Hematopoietic multipotent progenitor cell treated with erythropoietin and hydrocortisone succinate and interleukin-3 and kit ligand, for 8 days (in vitro differentiated cells): ENCODE results near the gene SRP72.

Source experiments
- DNase-seq: peaks from one replicate; pipeline ENCODE4 v3.0.0-alpha.2; 2015

Gene SRP72

DNA sequence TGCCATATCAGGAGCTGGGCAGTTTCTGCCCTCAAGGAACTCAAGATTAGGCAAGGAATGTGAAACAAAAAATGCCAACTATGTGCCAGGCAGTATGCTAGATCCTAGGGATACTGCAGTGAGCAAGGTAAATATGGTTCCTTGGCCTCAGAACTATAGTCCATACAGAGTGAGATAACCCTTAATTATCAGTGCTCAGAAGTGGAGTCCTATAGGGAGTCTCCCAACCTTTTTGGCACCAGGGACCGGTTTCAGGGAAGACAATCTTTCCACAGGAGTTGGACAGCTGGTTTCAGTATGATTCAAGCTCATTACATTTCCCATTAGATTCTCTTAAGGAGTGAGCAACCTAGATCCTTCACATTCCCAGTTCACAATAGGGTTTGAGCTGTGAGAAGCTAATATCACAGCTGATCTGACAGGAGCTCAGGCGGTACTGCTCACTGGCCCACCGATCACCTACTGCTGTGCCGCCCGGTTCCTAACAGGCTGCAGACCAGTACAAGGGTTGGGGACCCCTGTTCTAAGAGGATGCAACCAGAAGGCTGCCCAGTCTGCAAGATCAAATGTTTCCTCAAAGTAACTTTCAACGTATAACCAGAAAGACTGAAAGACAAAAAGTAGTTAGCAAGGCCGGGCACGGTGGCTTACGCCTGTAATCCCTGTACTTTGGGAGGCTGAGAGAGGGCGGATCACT lies 1.7 kb upstream of the SRP72 start:
- DNase-seq, result no peak

DNA sequence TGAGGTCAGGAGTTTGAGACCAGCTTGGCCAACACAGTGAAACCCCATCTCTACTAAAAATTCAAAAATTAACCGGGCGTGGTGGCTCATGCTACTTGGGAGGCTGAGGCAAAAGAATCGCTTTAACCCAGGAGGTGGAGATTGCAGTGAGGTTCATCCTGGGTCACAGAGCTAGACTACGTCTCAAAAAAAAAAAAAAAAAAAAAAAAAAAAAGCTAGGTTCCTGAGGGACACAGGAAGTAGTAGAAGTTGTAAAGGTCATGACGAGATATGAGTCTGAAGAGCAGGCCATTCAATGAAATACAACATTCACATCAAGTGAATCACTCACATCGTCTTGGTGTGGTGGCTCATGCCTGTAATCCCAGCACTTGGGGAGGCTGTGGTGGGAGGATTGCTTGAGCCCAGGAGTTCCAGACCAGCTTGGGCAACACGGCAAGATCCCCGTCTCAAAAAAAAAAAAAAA lies 1.1 kb upstream of the SRP72 start:
- DNase-seq, result peak; percentile 68

DNA sequence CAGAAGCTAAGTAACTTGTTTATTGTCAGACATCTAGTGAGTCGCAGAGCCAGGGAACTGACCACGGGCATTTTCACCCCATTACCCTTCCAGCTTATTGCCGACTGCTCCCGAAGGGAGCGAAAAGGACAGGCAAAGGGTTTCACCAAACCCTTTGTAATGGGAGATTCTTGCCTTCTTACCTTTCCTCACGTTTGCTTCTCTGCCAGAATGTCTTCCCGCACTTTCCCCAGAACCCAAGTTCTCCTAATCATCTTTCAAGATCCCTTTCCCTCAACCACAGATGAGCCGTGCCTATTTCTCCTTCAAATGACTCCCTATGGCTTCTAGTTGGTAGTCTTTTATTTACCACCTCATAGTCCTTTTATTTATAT lies 520 bp upstream of the SRP72 start:
- no peak for DNase-seq

DNA sequence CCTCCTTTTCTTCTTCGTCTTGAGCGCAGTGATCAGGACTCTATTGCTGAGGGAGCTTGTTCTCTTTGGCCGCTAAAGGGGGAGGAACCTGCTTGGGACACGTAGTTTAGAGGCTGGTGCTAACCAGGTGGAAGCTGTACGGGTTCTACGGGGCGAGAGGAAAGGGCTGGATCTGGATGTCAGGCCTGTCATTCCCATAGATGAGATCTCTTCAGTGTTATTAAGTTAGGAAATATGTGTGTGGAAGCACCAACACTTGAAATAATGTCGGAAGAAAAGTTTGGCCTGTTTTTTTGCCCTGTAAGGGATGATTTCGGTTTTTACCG lies 643 bp downstream of the SRP72 start:
- peak; percentile 62 for DNase-seq

DNA sequence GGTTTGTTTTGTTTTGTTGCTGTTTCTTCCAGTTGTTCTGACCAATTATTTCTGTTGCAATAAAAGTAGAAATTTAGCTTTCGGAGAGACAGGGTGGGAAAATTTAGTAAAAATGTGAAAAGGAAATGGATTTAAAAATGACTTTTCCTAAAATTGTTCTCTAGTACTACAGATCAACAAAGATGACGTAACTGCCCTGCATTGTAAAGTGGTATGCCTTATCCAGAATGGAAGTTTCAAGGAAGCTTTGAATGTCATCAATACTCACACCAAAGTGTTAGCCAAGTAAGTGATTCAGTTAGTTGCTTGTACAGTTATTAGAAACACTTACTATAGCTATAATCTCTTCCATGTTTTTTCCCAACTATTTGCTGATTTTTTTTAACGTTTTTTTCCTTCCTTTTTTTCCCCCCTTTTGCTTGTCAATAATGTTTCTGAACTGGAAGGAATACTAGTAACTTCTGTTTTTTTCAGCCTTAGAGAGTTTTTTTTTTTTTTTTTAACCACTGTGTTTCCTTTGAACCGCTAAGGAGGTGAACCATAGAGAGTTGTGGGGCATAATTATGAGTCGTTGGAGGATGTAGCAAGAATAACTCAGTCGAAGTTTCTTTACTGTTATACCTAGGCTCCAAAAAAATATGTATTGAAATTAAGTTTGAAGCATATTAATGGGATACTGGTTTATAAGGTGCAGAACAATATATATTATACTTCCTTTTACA lies 2.2 kb downstream of the SRP72 start:
- DNase-seq, result no peak

DNA sequence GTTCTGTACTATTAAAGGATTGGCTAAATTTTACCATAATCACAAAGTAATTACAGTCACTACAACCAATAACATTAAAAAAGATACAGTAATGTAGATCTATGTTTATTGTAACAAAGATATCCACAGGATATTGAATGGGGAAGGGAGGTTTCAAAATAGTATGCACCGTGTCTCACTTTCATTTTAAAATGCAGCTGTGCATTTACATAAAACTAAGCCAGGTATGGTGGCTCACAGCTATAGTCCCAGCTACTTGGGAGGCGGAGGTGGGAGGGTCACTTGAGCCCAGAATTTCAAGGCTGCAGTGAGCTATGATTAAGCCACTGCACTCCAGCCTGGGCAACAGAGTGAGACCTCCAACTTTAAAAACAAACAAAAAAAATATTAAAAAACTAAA lies 8.5 kb downstream of the SRP72 start:
- no peak for DNase-seq

DNA sequence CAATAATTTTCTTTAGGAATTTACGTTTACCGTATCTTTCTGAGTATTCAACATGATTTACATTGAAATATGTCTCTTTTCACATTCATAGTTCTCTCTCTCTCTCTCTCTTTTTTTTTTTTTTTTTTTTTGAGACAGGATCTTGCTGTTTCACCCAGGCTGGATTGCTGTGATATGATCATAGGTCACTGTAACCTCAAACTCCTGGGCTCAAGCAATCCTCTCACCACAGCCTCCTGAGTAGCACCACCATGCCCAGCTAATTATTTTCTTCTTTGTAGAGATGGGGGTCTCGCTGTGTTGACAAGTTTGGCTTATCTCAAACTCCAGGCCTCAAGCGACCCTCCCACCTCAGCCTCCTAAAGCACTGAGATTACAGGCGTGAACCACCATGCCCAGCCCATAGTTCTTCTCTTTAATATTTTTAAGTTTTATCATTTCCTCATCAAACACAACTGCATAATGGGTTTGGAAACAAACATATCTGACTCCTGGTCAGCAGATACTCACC lies 9.8 kb downstream of the SRP72 start:
- peak; percentile 57 for DNase-seq

DNA sequence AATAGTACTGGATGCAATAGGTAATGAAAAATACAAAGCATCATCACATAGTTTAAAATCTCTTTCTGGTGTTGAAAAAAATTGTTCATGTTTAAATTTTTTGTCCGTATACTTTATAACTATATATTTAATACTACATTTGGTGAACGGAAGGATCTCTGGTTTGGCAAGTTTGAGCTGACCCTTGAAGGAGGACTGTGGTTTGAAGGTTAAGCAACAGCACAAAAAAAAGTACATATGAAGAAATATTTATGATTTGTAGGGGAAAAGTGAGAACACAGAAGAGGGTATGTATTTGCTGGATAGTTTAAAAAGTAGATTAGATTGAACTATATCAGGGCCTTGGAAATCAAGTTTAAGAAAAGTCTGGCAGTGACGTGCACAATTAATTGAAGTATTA lies 13.3 kb downstream of the SRP72 start:
- DNase-seq, result no peak

DNA sequence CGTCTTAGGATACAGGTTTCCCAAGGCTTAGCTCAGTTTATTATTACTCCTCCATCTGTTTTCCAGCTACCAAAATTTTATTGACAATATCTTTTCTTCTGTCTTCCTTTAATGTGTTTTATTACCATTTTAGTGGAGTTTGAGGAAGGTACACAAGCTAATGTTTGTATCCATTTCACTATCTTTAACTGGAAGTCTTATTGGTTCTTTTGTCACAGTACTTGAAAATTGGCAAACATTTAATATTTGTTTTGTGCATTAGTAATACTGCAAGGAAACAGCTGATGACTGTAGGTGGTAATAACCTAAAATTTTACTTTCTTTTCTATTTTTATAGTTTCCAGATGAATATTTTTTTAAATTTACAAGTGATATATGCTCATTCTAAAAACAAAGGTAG lies 28.8 kb downstream of the SRP72 start:
- DNase-seq, result no peak

DNA sequence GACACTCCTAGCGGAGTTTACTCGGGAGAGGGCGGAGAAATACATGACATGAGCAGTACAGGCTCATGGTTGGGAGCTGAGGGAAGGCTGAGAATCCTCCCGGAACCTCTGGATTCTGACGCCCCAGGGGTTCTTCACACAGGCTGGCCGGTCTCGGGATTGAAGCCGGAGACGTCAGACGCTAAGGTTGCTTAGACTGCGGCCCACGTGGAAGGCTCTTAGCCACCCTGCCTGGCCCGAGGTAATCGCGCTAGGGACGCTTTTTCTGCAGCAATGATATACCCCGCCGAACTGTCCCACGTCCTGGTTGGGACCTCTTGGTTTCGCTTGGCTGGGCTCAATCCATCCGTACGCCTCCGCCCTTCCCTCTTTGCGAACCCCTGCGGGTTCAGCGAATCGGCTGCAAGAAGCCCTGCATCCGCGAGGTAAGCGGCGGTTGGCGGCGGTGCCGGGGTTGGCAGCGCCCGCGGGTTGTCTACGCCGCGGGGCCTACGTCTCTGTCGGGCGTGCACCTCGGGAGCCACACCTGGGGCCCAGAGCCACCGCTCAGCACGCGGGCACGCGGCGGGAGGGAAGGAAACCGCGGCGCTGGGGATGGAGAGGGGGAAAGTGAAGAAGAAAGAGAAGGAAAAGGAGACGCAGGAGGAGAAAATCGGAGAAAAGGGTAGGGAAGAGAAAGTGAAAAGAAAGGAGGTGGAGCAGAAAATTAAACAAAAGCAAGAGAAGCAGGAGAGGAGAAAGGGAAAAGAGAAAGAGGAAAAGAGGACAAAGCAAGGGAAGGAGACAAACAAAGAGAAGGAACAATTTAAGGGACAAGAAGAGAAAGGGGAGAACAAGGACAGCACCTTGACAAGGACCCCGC lies 38.1 kb downstream of the SRP72 start, which contains the start of gene ARL9:
ARL9 (plus strand) TSS at position 523 of the 862 bp plus-strand sequence; CDS start at position 595, 72 bp downstream.
- DNase-seq, result peak; percentile 66

DNA sequence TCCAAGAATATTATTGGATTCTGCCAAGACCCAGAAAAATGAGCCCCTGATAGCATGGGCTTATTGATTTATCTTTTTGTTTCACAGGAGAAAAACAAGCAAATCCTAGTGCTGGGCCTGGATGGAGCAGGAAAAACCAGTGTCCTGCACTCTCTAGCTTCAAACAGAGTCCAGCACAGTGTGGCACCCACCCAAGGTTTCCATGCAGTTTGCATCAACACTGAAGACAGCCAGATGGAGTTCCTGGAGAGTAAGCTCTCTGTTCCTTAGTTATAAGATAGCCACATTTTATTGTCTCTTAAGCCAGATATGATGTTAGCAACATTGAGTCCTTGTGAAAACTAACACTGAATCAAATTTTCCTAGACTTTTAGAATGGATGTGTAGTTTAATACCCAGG lies 43.7 kb downstream of the SRP72 start:
- DNase-seq, result peak; percentile 32

DNA sequence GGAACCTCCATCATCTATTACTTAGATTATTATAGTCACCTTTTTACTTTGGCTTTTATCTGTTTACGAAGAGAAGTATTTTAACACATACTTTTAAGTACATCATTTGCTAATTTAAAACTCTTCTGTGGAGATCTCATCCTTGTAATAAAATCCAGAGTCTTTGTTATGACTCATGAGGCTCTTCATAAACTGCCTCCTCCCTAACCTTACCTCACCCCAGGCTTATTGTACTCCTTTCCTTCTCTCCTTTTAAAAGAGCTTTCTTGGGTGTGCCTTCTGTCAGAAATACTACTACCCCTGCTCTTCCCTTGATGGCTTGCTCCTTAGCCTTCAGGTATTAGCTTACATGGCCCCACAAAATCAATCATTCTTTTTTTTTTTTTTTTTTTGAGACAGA lies 44.7 kb downstream of the SRP72 start:
- peak; percentile 27 for DNase-seq

DNA sequence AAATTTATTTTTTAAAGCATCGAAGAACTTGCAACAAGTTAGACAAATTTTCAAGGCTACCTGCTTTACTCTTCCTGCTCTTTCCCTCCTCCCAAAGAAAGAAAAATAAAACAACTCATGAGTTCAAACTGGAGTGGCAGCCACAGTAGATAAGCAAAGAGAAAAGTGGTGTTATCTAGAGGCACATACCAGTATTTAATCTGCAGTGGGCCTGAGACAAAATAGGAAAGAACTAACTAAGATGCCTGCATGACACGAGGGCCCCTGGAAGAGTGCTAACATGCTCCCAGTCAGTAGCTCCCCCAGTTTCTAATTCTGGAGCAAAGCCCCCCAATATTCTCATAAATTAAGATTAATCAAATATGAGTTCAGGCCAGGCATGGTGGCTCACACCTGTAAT lies 46.1 kb downstream of the SRP72 start:
- peak; percentile 83 for DNase-seq

DNA sequence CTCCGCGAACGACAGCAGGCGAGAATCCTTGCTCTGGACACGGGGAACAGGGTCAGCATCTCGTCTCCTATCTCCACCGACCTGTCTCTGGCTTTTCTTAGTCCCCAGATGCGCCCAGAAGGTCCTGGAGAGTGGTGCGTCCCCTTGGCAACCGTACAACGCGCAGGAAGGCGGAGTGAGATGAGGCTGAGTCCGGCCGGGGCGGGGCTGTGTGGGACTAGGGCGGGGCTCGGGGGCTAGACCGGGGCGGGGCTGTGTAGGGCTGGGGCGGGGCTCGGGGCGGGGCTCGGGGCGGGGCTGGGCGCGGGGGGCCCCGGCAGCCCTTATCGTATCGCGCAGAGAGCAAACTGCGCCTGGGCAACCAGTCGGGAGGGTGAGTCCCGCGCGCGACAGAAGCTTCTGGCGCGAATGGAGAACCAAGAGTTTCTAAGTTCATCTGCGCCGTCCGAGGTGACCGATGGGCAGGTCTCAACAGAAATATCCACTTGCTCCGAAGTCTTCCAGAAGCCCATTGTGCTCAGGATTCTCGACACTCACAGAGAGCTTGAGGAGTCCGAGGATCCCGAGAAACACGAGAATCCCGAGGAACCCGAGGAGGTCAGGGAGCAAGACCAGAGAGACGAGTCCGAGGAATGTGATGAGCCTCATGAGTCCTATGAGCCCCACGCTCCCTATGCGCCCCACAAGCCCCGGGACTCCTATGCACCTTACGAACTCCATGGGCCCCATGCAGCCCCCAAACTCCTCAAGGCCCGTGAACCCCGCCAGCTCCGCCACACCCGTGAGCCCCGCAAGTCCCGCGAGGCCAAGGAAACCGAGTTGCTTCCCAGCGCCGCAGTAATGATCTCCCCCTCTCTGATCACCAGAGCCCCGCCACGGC lies 63.1 kb downstream of the SRP72 start:
- DNase-seq, result peak; percentile 90

DNA sequence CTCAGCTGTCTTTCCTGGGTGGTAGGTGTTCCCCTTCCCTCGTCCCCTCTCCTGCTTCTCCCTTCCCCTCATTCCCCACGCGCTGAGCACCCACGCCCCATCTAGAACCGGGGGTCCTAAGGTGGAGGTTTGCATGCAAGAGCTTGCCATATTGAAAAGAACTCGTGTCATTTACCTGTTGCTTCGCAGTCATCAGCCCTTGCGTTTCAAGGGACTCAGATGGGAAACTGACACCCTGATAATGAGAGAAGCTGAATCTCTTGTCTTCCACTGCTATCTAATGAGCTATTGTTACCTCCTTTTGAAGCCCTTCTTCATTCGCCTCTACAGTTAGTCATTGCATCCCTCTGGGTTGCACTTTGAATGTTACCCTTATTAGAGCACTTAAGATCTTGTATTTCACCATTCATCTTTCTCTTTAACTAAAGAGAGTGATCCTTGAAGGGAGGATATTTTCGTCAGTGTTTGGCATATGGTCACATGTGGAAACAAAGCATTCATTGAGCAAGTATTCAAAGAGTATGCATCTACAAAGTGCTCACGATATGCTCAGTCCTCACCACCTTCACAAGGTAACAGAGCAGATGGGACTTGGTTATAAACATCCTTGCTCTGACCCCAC lies 63.8 kb downstream of the SRP72 start:
- DNase-seq, result peak; percentile 30

DNA sequence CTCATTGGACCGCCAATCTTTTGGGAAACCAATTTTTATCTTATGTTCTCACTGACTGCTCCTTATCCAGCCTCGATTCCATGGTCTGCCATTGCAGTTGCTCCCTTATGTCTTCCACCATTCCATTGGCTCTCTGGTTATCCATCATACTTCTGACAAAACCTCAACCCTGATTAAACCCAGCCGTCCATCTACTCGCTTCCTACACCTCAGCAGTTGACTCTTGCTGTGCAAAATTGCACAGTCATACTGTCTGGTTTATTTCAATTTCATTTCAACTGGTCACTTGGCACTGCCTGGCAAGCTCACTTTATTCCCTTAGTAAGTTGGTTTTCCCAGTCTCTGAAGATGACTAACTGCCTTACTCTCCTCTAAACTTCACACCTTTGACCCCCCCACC lies 64.4 kb downstream of the SRP72 start:
- peak; percentile 48 for DNase-seq

DNA sequence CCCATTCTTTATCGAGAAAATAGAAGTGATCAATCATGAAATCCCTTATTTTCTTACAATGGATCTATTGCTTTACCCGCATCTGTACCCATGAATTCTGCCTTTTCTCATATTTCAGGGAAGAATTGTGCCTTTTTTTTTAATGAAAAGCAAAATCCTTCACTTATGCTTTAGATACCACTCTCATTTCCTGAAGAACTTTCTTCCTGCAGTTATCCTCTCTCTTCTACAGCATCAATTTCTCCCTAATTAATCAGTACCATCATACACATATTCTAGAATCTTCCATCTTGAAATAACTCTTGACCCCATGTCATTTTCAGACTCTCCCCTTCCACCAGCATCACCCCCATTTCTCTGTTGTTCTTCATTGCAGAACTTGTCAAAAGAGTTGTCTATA lies 64.8 kb downstream of the SRP72 start:
- DNase-seq, result no peak

DNA sequence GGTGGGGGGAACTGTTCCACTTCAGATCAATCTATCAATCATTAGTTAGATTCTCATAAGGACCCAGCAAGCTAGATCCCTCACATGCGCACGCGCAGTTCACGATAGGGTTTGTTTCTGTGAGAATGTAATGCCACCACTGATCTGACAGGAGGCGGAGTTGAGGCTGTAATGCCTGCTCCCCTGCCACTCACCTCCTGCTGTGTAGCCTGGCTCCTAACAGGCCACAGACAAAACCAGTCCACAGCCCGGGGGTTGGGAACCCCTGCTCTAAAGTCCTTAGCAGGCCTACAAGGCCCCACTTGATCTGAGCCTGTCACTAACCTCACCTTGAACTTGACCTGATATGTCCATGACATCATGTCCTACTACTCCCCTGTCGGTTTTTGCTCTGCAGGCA lies 68.5 kb downstream of the SRP72 start:
- no peak for DNase-seq

DNA sequence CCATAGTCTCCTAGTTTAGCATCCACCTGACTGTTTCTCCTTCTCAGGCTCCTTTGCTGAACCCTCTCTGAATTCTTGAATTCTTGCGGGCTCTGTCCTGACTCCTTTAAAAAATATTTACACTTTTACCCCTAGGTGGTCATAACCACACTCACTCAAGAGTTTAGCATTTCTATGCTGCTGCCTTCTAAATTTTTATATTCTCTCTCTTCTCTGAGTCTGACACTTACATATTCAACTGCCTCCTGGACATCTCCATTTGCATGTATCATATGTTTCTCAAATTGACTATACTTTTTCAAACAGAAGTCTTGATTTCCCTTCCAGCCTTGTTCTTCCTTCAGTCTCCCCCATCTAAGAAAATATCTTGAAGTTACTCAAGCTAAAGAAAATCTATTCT lies 69.7 kb downstream of the SRP72 start:
- no peak for DNase-seq

DNA sequence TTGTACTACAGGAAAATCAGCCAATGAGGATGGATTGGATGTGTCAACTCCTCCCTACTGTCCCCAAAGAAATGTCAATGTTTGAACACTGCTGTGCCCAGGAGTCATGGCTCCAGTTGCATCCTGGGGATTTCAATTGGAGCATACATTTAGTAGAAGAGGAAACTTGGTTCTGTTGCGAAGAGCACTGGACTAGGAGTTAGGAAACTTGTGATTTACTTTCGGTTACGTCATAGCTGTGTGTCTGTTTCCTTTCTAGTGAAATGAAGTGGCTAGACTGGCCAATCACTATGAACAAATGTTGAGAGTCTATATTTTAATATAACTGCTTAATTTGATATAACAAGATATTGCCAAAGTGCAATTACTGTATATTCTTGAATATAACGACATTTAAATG lies 73.4 kb downstream of the SRP72 start:
- DNase-seq, result no peak

DNA sequence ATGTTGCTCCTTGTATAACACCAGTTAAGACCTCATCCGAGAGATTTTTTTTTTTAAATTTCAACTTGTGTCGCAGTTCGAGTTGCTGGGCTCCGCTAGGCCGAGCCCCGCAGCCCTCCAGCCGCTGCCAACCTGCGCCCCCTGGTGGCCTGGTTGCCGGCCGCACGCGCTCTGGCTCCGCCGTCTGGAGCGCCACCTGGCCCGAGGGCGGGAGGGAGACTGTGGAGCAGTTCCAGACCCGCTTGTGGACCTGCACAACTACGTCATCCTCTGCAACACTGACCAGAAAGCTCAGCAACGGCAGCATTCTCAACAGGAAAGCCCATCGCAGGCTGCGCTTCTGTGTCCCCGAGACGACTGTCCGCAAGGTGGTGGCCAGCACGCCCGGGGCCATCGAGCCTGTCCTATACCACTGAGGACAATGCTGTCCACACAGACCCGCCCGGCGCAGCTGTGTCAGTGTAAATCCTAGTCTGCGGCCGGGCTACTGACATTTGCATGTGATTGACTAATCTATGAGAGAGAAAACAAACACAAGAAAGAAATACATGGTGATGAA lies 77.2 kb downstream of the SRP72 start:
- peak; percentile 78 for DNase-seq

DNA sequence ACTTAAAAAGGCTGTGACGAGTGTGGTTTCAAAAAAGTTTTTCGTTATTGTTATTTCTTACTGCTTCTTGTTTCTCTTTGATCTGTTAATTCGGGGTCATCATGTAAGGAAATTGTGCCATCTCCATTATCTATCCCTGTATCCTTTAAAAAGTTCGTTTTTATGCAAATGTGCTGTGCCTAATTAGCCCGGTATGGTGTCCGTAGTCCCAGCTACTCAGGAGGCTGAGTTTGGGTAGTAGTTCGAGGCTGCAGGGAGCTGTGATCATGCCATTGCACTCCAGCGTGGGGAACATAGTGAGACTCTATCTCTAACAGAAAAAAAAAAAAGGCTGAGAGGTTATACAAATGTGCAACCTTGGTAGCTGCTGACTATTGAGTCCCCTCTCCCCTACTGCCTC lies 83.2 kb downstream of the SRP72 start:
- DNase-seq, result no peak
